Amniotic epithelial cell (primary cell): ENCODE results near the gene SEC14L1.
A peak's percentile ranks its signal among the peaks of the same experiment; 100 is the strongest.
"Not testable (repeated sequence)": the region's sequence is repeated elsewhere in the genome, so short reads cannot be mapped to it uniquely, and the experiment has no call there.

Experiments used
- DNase-seq: peaks from one replicate; pipeline ENCODE4 v3.0.0-alpha.2; 2010; ENCODE audit warnings: low read depth

The SEC14L1 gene

DNA sequence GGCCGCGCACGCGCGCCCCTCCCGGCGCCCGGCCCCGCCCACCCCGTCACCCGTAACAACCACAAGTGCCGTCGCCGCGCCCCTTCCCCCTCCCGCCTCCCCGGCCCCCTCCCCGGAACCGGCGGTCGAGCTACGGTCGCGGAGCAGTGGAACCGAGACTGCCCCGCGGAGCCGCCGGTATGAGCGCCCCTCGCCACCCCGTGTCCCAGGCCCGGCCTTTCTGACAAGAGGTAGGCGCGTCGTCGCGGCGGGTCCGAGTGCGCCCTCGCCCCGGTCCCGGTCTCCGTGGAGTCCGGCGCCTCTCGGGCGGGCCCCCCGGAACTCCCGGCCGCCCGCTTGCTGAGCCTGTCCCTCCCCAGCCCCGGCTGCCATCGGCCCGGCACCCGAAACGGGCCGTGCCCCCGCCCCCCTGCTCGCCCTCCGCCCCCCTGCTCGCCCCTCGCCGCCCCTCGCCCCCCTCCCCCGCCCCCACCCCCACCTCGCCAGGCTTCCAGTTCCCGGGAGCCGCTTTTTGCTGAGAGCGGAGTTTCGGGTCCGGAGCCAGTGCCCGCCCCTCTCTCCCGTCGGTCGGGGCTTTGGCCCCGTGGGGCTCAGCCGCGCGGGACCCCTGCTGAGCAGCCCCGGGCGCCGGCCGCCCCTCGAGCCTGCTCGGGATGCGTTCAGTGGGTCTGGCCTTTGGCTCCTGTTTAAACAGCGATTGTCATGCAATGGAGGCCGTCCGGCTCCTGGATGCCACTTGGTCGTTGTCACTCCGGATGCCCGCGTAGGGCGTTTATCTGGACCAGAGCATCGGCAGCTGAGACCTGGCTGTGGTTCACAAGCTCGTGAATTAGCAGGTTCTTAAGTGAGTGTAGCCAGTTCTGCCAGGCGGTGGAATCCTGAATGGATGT is at the start of gene SEC14L1:
Gene SEC14L1 (plus strand): TSS at position 92 of the 890 bp plus-strand sequence. CDS start 2,628 bp downstream, outside the sequence.
- no peak for DNase-seq

DNA sequence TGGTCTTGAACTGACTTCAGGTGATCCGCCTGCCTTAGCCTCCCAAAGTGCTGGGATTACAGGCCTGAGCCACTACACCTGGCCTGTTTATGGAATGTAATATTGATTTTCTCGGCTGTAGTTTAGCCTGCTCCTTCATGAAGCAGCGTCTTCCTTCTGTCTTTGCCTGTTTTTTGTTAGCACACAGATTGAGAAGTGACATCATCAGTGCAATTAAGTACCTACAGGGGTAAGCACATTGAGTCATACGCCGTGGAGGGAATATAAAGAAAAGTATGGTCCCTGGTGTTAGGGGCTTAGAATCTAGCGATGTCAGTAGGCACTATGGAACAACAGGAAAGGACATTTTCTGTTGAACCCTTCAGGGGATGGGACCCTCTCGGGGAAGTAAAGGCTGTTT is 48.7 kb upstream of the SEC14L1 start:
- DNase-seq = no peak

DNA sequence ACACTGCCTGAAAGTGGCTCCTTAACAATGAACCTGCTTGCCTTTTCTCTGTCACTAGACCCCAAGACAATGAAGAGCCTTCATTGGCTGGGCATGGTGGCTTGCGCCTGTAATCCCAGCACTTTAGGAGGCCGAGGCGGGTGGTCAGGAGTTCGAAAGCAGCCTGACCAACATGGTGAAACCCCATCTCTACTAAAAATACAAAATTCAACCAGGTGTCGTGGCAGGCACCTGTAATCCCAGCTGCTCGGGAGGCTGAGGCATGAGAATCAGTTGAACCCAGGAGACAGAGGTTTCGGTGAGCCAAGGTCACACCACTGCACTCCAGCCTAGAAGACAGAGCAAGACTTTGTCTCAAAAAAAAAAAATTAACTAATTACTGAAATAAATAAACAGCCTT is 45.3 kb upstream of the SEC14L1 start:
- no peak for DNase-seq

DNA sequence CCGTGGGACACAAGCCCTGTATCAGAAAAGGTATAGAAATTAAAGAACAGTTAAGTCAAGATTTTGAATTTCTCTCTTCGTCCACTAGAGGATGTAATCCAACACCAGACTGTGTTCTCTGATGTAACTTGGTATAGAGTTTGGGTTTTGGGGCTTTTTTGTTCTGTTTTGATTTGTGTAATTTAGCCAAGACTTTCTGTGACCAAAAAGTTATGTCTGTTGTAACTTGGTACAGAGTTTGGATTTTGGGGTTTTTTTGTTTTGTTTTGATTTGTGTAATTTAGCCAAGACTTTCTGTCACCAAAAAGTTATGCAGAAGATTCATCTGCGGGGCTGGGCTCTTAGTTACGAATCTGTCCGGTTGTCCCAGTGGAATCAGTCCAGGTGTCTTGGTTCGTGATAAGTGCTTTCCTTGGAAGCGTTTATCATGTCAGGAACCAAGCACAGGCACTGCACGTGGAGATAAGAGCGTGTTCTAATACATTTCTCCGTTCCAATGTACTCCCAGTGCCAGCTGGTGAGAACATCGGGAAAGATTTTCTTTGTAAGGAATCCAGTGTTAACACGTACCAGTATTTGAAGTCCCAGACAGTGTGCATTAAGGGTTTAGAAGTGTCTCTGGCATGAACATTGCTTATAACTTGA is 44.1 kb upstream of the SEC14L1 start:
- peak; percentile 84 for DNase-seq

GRCh38 chr17:77097631-77098180 is 43.1 kb upstream of the SEC14L1 start:
- DNase-seq = no peak

- DNase-seq = peak; percentile 88
These were observed 41.8 kb upstream of the SEC14L1 start for GRCh38 chr17:77098884-77099545.

GRCh38 chr17:77099997-77100396 is 40.8 kb upstream of the SEC14L1 start:
- no peak for DNase-seq

DNA sequence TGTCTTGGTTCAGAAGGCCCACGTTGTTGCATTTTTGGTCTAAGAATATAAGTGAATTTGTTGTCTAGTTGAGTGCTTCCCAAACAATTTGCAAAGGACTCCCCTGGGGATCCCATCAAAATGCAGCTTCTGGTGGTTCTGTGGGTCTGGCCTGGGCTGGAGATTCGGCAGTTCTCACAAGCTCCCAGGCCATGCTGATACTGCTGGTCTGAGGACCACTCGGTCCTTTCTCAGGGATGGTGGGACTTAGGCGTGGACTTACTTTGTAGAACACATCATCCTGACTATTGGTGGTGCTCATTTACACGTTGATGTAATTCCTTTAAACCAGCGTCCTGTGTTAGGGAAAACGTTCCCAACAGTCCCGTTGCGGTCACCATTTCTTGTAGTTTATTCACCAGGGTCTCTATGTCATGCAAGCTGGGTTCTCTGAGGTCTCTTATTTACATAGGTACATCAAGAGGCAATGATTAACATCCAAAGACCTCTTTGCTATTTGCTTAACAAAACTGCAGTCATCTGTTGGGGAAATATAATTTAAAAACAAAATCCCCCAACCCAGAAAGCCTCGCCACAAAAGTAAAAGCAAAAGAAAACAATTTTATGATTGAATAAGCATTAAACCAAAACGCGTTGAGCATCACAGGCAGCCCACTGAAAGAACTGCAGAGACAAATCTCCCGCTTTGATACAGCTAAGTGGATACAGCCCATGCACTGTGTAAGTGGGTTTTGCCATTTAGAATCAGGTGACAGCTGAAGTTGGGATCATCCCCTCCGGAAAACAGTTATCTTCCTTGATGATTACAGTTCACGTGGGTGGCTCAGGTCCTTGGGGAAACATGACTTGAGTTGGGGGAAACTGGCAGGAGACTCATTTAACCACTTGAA is 39.0 kb upstream of the SEC14L1 start:
- DNase-seq = no peak

- DNase-seq = not testable (repeated sequence)
These were observed 38.2 kb upstream of the SEC14L1 start for GRCh38 chr17:77102411-77103134.

DNA sequence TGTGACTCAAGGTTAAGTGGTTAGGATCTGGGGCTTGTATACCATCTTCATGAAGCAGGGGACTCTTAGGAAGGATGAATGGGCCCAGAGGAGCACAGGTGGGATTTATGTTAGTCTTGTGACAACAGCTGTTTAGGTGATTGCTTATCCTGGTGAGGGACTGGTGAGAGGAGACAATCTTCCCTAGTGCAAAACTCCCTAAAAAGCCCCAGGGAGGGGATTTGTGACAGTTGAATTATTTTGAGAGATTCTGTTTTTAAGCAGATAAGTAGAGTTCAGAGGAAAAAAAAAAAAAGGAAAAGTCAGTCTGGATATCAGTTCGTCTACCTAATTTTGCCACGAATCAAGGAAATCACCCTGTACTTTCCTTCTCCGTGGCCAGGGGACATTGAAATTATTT is 35.1 kb upstream of the SEC14L1 start:
- no peak for DNase-seq

DNA sequence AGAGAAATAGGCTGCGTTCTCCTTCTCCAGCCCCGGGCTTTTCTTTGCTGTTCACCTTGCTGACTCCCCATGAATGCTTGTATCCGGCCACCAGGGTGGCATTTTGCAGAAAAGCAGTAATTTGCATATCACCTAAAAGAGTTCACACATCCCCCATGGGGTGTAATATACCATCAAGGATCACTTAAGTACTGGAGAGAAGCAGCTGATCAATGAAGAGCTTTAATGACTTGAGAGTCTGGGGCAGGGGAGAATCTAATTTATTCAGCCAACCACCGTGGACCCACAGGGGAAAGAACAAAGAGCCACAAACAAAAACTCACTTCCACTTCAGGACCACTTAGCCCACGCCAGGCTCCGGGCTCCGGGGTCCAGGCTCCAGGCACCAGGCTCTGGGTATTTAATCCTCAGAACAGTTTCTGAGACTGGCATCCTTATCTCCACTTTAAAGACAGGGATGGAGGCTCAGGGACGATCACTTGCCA is 33.9 kb upstream of the SEC14L1 start:
- no peak for DNase-seq

DNA sequence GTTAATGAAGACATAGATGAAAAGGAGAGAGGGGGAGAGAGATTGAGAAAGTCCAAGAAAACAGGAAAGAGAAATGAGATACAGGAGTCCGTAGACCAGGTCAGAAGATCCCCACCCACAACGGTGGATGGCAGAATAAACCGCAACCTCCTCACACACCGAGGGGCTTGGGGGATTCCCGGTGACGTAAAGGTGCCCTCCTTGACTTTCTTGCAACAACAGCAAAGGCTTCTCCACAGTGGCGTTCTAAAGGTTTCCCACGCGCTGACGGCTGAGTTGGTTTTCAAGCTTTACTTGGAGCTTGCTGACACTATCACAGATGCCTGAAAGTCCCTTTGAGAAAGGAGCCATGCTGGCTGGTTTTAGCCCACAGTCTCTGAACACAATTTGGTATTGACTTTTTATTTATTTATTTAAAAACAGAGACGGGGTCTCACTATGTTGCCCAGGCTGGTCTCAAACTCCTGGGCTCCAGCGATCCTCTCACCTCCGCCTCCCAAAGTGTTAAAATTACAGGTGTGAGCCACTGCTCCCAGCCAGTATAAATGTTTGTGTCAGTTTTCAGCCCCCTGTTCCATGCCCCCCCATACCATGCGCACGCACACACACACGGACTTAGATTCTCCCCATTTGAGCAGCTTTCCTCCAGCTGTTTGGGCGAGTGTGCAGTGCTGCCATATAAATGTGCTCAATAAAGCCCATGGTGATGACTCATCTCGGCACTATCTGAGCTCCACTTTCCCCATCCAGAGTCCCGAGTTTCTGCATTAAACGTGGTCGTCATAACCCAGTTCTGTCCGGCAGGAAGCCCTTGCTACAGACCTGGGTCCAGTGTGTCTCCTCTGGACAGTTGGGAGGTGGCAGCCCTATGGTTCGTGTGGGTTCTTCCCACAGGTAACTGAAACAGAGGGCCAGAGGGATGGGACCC is 33.0 kb upstream of the SEC14L1 start:
- peak; percentile 60 for DNase-seq

- DNase-seq = no peak
These were observed 31.5 kb upstream of the SEC14L1 start for GRCh38 chr17:77109159-77109759.

DNA sequence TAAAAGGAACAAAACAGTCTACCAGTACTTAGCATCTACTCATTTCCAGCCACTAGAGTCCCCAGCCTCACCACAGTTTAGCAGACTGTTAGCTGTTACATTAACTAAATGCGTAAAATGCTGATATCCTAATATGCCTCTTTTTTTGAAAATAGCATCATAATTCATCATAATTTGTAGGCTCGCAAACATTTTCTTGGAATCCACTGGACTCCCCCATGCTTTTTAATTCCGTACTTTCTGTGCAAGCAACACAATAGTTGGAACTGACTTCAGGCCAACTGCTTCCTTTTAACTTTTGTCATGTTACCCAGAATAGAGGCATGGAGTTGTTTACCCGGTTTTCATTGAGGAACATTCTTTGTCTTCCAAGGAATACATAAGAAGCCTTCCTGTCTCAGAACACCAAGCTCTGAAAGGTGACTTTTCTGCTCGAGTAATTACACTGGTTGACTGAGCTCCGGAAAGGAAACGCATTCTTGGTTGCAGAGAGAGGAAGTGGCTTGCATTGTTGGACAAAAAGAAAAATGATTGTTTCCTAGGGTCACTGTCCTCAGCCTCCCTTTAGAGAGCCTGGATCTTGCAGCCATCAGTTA is 30.9 kb upstream of the SEC14L1 start:
- DNase-seq = no peak

- not testable (repeated sequence) for DNase-seq
These were observed 29.4 kb upstream of the SEC14L1 start for GRCh38 chr17:77111165-77111933.

DNA sequence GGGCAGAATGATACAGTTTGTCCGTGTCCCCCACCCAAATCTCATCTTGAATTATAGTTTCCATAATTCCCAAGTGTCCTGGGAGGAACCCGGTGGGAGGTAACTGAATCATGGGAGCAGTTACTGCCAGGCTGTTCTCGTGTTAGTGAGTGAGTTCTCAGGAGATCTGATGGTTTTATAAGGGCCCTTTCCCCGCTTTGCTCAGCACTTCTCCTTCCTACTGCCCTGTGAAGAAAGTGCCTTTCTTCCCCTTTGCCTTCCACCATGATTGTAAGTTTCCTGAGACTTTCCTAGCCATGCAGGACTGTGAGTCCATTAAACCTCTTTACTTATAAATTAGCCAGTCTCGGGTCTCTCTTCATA is 28.9 kb upstream of the SEC14L1 start:
- no peak for DNase-seq

DNA sequence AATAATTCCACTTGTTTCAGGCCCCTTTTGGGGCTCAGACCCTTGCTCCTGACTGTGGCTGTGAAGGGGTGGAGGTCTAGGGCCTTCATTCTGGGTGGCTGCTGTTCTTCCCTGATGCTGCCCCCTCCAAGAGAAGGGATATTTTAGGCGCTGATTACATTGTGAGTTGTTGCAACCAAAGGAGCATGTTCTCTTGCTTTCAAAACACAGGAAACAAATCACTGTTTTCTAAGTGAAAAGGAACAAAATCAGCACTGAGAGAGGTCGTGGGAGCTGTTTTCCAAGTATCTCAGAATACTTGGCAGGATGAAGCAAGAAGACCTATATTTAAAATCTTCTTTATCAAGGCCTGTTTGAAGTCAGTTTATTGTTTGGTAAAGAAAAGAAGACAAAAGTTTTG is 25.3 kb upstream of the SEC14L1 start:
- peak; percentile 70 for DNase-seq

GRCh38 chr17:77115947-77116346 is 24.8 kb upstream of the SEC14L1 start:
- DNase-seq = no peak
